HepG2 (cell line): ENCODE results near the gene TK2. TPM values are rescaled to one million over a fixed set of nuclear protein-coding genes. Genes with fewer than 3 reads are reported as not detected.

Experiments used
- BCLAF1 ChIP-seq: fragments of 450-650 bp; IDR thresholded peaks from 2 replicates; pipeline ENCODE4 v1.6.1; 2017; ENCODE audit warnings: mild to moderate bottlenecking
- FOXC1 ChIP-seq: sonication (generic); formaldehyde crosslinking; IDR thresholded peaks from 2 replicates; pipeline ENCODE4 v1.8.0; 2022; ENCODE audit warnings: mild to moderate bottlenecking, missing genetic modification reagents, borderline replicate concordance
- HIVEP1 ChIP-seq: sonication (generic); formaldehyde crosslinking; IDR thresholded peaks from 2 replicates; pipeline ENCODE4 v1.4.0; 2020; ENCODE audit warnings: mild to moderate bottlenecking, missing genetic modification reagents
- HOXA3 ChIP-seq: sonication (generic); formaldehyde crosslinking; IDR thresholded peaks from 2 replicates; pipeline ENCODE4 v1.5.0; 2020; ENCODE audit warnings: missing genetic modification reagents
- ISL2 ChIP-seq: sonication (generic); formaldehyde crosslinking; IDR thresholded peaks from 2 replicates; pipeline ENCODE4 v1.5.0; 2020; ENCODE audit warnings: missing genetic modification reagents
- KDM5B ChIP-seq: sonication (generic); formaldehyde crosslinking; IDR thresholded peaks from 2 replicates; pipeline ENCODE4 v1.4.0; 2020; ENCODE audit warnings: missing genetic modification reagents, mild to moderate bottlenecking, borderline replicate concordance
- REL ChIP-seq: sonication (generic); formaldehyde crosslinking; conservative IDR thresholded peaks from 2 replicates; pipeline ENCODE4 v1.8.0; 2022; ENCODE audit warnings: mild to moderate bottlenecking, missing genetic modification reagents, moderate library complexity
- RFXAP ChIP-seq: sonication (generic); formaldehyde crosslinking; IDR thresholded peaks from 2 replicates; pipeline ENCODE4 v1.4.0; 2020; ENCODE audit warnings: missing genetic modification reagents, borderline replicate concordance
- ZNF143 ChIP-seq: sonication (generic); formaldehyde crosslinking; IDR thresholded peaks from 2 replicates; pipeline ENCODE4 v1.4.0; 2020; ENCODE audit warnings: missing genetic modification reagents
- ZNF460 ChIP-seq: sonication (generic); formaldehyde crosslinking; IDR thresholded peaks from 2 replicates; pipeline ENCODE4 v1.5.1; 2020; ENCODE audit warnings: missing genetic modification reagents, mild to moderate bottlenecking, borderline replicate concordance
- polyA plus RNA-seq, 8 experiments: library from polyadenylated mRNA; depleted of rRNA in 3 of 8; stranded (reverse) in 7 of 8; unstranded in 1 of 8; fragments of >200 nt; fragmentation: Illumina TruSeq in 4 of 8; extraction: Trizol in 4 of 8; gene quantifications; 2 replicates each; pipeline versions ENCODE4 v1.2.1 to v1.2.3, GENCODE V29; 2011 to 2016; ENCODE audit warnings: low read depth in 4 of 8, missing spikeins in 1 of 8, mixed read lengths in 1 of 8; ENCODE audit not compliant: insufficient read depth in 1 of 8
- total RNA-seq, 5 experiments: library from RNA; depleted of rRNA; stranded (reverse); fragments of >200 nt; fragmentation: Illumina TruSeq; extraction: Trizol; gene quantifications; 2 replicates each; pipeline ENCODE4 v1.2.3, GENCODE V29; 2016; ENCODE audit warnings: low read depth in 1 of 5
- TF ChIP-seq, protein P1 (sequence below): sonication (generic); formaldehyde crosslinking; IDR thresholded peaks from 2 replicates; pipeline ENCODE4 v1.4.0; 2020; ENCODE audit warnings: missing genetic modification reagents
- TF ChIP-seq, protein P2 (sequence below): IDR thresholded peaks from 2 replicates; pipeline ENCODE4 v1.6.1; 2016; ENCODE audit warnings: low read depth
- TF ChIP-seq, protein P3 (sequence below): sonication (generic); formaldehyde crosslinking; IDR thresholded peaks from 2 replicates; pipeline ENCODE4 v1.4.0; 2020; ENCODE audit warnings: mild to moderate bottlenecking, low read depth, missing genetic modification reagents
- TF ChIP-seq, protein P4 (sequence below), 2 experiments: IDR thresholded peaks; 2 replicates each; pipeline ENCODE4 v1.6.1; 2011 to 2012; ENCODE audit warnings: low read length in 2 of 2, borderline replicate concordance in 1 of 2, low read depth in 1 of 2, mild to moderate bottlenecking in 1 of 2, moderate library complexity in 1 of 2

Gene TK2
- total and polyA plus RNA-seq, 2 of the 13 experiments (the other 11 are each of a cell fraction or from before 2014, with no cell fraction given) = 18.7 to 21.0 TPM

GRCh38 chr16:66517586-66518263 lies 32.2 kb downstream of the TK2 start (continued):
- TF ChIP-seq, protein P1, sequence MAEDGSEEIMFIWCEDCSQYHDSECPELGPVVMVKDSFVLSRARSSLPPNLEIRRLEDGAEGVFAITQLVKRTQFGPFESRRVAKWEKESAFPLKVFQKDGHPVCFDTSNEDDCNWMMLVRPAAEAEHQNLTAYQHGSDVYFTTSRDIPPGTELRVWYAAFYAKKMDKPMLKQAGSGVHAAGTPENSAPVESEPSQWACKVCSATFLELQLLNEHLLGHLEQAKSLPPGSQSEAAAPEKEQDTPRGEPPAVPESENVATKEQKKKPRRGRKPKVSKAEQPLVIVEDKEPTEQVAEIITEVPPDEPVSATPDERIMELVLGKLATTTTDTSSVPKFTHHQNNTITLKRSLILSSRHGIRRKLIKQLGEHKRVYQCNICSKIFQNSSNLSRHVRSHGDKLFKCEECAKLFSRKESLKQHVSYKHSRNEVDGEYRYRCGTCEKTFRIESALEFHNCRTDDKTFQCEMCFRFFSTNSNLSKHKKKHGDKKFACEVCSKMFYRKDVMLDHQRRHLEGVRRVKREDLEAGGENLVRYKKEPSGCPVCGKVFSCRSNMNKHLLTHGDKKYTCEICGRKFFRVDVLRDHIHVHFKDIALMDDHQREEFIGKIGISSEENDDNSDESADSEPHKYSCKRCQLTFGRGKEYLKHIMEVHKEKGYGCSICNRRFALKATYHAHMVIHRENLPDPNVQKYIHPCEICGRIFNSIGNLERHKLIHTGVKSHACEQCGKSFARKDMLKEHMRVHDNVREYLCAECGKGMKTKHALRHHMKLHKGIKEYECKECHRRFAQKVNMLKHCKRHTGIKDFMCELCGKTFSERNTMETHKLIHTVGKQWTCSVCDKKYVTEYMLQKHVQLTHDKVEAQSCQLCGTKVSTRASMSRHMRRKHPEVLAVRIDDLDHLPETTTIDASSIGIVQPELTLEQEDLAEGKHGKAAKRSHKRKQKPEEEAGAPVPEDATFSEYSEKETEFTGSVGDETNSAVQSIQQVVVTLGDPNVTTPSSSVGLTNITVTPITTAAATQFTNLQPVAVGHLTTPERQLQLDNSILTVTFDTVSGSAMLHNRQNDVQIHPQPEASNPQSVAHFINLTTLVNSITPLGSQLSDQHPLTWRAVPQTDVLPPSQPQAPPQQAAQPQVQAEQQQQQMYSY (CRISPR knock-in tag) = no peak
- TF ChIP-seq KDM5B (peak; percentile 6; the same call in 1 of the 2 replicates), ISL2 (no peak), ZNF143 (CRISPR knock-in tag) (no peak), RFXAP (no peak), HIVEP1 (CRISPR knock-in tag) (peak; percentile 35; the same call in 1 of the 2 replicates), REL (CRISPR knock-in tag) (no peak), HOXA3 (CRISPR knock-in tag) (no peak; the same call in 1 of the 2 replicates), BCLAF1 (no peak), ZNF460 (CRISPR knock-in tag) (no peak), FOXC1 (CRISPR knock-in tag) (no peak)
- TF ChIP-seq, protein P2, sequence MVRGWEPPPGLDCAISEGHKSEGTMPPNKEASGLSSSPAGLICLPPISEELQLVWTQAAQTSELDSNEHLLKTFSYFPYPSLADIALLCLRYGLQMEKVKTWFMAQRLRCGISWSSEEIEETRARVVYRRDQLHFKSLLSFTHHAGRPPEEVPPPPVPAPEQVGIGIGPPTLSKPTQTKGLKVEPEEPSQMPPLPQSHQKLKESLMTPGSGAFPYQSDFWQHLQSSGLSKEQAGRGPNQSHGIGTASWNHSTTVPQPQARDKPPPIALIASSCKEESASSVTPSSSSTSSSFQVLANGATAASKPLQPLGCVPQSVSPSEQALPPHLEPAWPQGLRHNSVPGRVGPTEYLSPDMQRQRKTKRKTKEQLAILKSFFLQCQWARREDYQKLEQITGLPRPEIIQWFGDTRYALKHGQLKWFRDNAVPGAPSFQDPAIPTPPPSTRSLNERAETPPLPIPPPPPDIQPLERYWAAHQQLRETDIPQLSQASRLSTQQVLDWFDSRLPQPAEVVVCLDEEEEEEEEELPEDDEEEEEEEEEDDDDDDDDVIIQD = 0 out of 2 replicates have a peak, but pooled peaks have one; percentile 5
- TF ChIP-seq, protein P3, sequence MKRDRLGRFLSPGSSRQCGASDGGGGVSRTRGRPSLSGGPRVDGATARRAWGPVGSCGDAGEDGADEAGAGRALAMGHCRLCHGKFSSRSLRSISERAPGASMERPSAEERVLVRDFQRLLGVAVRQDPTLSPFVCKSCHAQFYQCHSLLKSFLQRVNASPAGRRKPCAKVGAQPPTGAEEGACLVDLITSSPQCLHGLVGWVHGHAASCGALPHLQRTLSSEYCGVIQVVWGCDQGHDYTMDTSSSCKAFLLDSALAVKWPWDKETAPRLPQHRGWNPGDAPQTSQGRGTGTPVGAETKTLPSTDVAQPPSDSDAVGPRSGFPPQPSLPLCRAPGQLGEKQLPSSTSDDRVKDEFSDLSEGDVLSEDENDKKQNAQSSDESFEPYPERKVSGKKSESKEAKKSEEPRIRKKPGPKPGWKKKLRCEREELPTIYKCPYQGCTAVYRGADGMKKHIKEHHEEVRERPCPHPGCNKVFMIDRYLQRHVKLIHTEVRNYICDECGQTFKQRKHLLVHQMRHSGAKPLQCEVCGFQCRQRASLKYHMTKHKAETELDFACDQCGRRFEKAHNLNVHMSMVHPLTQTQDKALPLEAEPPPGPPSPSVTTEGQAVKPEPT = peak; percentile 61; the same call in 1 of the 2 replicates
- TF ChIP-seq, protein P4, sequence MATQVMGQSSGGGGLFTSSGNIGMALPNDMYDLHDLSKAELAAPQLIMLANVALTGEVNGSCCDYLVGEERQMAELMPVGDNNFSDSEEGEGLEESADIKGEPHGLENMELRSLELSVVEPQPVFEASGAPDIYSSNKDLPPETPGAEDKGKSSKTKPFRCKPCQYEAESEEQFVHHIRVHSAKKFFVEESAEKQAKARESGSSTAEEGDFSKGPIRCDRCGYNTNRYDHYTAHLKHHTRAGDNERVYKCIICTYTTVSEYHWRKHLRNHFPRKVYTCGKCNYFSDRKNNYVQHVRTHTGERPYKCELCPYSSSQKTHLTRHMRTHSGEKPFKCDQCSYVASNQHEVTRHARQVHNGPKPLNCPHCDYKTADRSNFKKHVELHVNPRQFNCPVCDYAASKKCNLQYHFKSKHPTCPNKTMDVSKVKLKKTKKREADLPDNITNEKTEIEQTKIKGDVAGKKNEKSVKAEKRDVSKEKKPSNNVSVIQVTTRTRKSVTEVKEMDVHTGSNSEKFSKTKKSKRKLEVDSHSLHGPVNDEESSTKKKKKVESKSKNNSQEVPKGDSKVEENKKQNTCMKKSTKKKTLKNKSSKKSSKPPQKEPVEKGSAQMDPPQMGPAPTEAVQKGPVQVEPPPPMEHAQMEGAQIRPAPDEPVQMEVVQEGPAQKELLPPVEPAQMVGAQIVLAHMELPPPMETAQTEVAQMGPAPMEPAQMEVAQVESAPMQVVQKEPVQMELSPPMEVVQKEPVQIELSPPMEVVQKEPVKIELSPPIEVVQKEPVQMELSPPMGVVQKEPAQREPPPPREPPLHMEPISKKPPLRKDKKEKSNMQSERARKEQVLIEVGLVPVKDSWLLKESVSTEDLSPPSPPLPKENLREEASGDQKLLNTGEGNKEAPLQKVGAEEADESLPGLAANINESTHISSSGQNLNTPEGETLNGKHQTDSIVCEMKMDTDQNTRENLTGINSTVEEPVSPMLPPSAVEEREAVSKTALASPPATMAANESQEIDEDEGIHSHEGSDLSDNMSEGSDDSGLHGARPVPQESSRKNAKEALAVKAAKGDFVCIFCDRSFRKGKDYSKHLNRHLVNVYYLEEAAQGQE (IDR thresholded peaks at IDR 0.05; ENCODE audit: borderline replicate concordance in 1 of 2, low read depth in 1 of 2, low read length in 2 of 2) = no peak
